ENCODE results near the gene RGS18.
"Not testable (repeated sequence)": the region's sequence is repeated elsewhere in the genome, so short reads cannot be mapped to it uniquely, and the experiment has no call there.

Gene RGS18

GRCh38 chr1:192161976-192162375 lies 3.7 kb downstream of the RGS18 start:
- no peak for DNase-seq (ENCODE audit: low read depth, low spot score)
- no peak overlapping the region for H3K4me3 ChIP-seq (ENCODE audit: low read length)

GRCh38 chr1:192162376-192162775 lies 4.1 kb downstream of the RGS18 start:
- DNase-seq (ENCODE audit: low read depth, low spot score): no peak
- H3K4me3 ChIP-seq (ENCODE audit: low read length): no peak overlapping the region

- DNase-seq (ENCODE audit: low read depth, low spot score); H3K4me3 ChIP-seq (ENCODE audit: low read length): not testable (repeated sequence)
Measured at GRCh38 chr1:192165002-192165401, 6.7 kb downstream of the RGS18 start.

GRCh38 chr1:192167011-192167410 lies 8.7 kb downstream of the RGS18 start:
- no peak for DNase-seq (ENCODE audit: low read depth, low spot score)
- H3K4me3 ChIP-seq (ENCODE audit: low read length): no peak overlapping the region

- DNase-seq (ENCODE audit: low read depth, low spot score): no peak
- H3K4me3 ChIP-seq (ENCODE audit: low read length): no peak overlapping the region
Measured at GRCh38 chr1:192167911-192168700, 9.8 kb downstream of the RGS18 start.

GRCh38 chr1:192168964-192169363 lies 10.7 kb downstream of the RGS18 start:
- H3K4me3 ChIP-seq (ENCODE audit: low read length): no peak overlapping the region
- no peak for DNase-seq (ENCODE audit: low read depth, low spot score)

GRCh38 chr1:192170196-192170984 lies 12.1 kb downstream of the RGS18 start:
- H3K4me3 ChIP-seq (ENCODE audit: low read length): no peak overlapping the region
- DNase-seq (ENCODE audit: low read depth, low spot score): no peak

GRCh38 chr1:192171123-192171522 lies 12.9 kb downstream of the RGS18 start:
- no peak for DNase-seq (ENCODE audit: low read depth, low spot score)
- H3K4me3 ChIP-seq (ENCODE audit: low read length): no peak overlapping the region

- no peak for DNase-seq (ENCODE audit: low read depth, low spot score)
- no peak overlapping the region for H3K4me3 ChIP-seq (ENCODE audit: low read length)
Measured at GRCh38 chr1:192175971-192176370, 17.7 kb downstream of the RGS18 start.

- no peak overlapping the region for H3K4me3 ChIP-seq (ENCODE audit: low read length)
- no peak for DNase-seq (ENCODE audit: low read depth, low spot score)
Measured at GRCh38 chr1:192183788-192184187, 25.5 kb downstream of the RGS18 start.

GRCh38 chr1:192186197-192186596 lies 27.9 kb downstream of the RGS18 start:
- no peak for DNase-seq (ENCODE audit: low read depth, low spot score)

GRCh38 chr1:192190066-192190465 lies 31.8 kb downstream of the RGS18 start:
- H3K4me3 ChIP-seq (ENCODE audit: low read length): no peak overlapping the region
- no peak for DNase-seq (ENCODE audit: low read depth, low spot score)

More at GRCh38 chr1:192186197-192186596, 27.9 kb downstream of the RGS18 start:
- no peak overlapping the region for H3K4me3 ChIP-seq (ENCODE audit: low read length)

GRCh38 chr1:192201303-192201702 lies 43.0 kb downstream of the RGS18 start:
- H3K4me3 ChIP-seq (ENCODE audit: low read length): no peak overlapping the region
- no peak for DNase-seq (ENCODE audit: low read depth, low spot score)

GRCh38 chr1:192224396-192224795 lies 66.1 kb downstream of the RGS18 start:
- no peak for DNase-seq (ENCODE audit: low read depth, low spot score)
- H3K4me3 ChIP-seq (ENCODE audit: low read length): no peak overlapping the region

GRCh38 chr1:192224846-192225245 lies 66.6 kb downstream of the RGS18 start:
- no peak overlapping the region for H3K4me3 ChIP-seq (ENCODE audit: low read length)
- DNase-seq (ENCODE audit: low read depth, low spot score): no peak

GRCh38 chr1:192225266-192225665 lies 67.0 kb downstream of the RGS18 start:
- no peak for DNase-seq (ENCODE audit: low read depth, low spot score)
- H3K4me3 ChIP-seq (ENCODE audit: low read length): no peak overlapping the region

- no peak for DNase-seq (ENCODE audit: low read depth, low spot score)
- no peak overlapping the region for H3K4me3 ChIP-seq (ENCODE audit: low read length)
Measured at GRCh38 chr1:192225703-192226102, 67.4 kb downstream of the RGS18 start.

- H3K4me3 ChIP-seq (ENCODE audit: low read length): no peak overlapping the region
Measured at GRCh38 chr1:192227330-192227729, 69.1 kb downstream of the RGS18 start.

GRCh38 chr1:192227980-192228379 lies 69.7 kb downstream of the RGS18 start:
- H3K4me3 ChIP-seq (ENCODE audit: low read length); DNase-seq (ENCODE audit: low read depth, low spot score): not testable (repeated sequence)

More at GRCh38 chr1:192227330-192227729, 69.1 kb downstream of the RGS18 start:
- DNase-seq (ENCODE audit: low read depth, low spot score): no peak

GRCh38 chr1:192232817-192233417 lies 74.7 kb downstream of the RGS18 start:
- no peak overlapping the region for H3K4me3 ChIP-seq (ENCODE audit: low read length)
- DNase-seq (ENCODE audit: low read depth, low spot score): no peak
